Loucy (cell line): ENCODE results near the gene SLC4A8.

Source experiments
- CTCF ChIP-seq: fragments of 200-600 bp; sonication (generic); conservative IDR thresholded peaks from 2 replicates; pipeline ENCODE4 v1.5.1; 2014; ENCODE audit warnings: mild to moderate bottlenecking, antibody characterized with exemption, low read length
- EZH2phosphoT487 ChIP-seq: fragments of 200-600 bp; IDR thresholded peaks from 2 replicates; pipeline ENCODE4 v1.6.1; 2018; ENCODE audit warnings: antibody characterized with exemption, mild to moderate bottlenecking, moderate library complexity, borderline replicate concordance

GRCh38 chr12:51519755-51520154 lies 95.1 kb downstream of the SLC4A8 start:
- TF ChIP-seq CTCF, result no peak
- TF ChIP-seq EZH2phosphoT487, result no peak
